B cell (primary cell): Measurements from ENCODE around the gene MAS1L. TPM values are rescaled to one million over a fixed set of nuclear protein-coding genes. Genes with fewer than 3 reads are reported as not detected.

ENCODE experiments used
- ATAC-seq: fragments of 200-7000 bp; cut with Tn5 transposase; one replicate; pipeline ENCODE4 v1.10.0; 2021; ENCODE audit warnings: low read depth, mild to moderate bottlenecking, moderate number of reproducible peaks, moderate library complexity
- CTCF ChIA-PET: fragments of 350-600 bp; sonication (Branson Sonifier 250); formaldehyde crosslinking; loops from one replicate; lab custom pipeline; 2021; ENCODE audit warnings: antibody characterized with exemption, inconsistent platforms; lab: Charles Lee
- POLR2A ChIA-PET: fragments of 350-600 bp; sonication (Branson Sonifier 250); formaldehyde crosslinking; loops from one replicate; lab custom pipeline; 2021; ENCODE audit warnings: antibody characterized with exemption; lab: Charles Lee
- DNase-seq: peaks from one replicate; pipeline ENCODE4 v3.0.0; 2013
- H2AFZ ChIP-seq: 2 replicates; pipeline ENCODE4 v1.6.1; 2012; ENCODE audit warnings: mild to moderate bottlenecking, low read depth, low read length; ENCODE audit not compliant: insufficient read depth, poor library complexity, severe bottlenecking
- H3K27ac ChIP-seq, 2 donors: 1 replicate in 1 of 2; 2 replicates in 1 of 2; pipeline ENCODE4 v1.5.1; 2012 to 2013; ENCODE audit warnings: low read length in 2 of 2, mild to moderate bottlenecking in 2 of 2, moderate library complexity in 1 of 2
- H3K27me3 ChIP-seq, 4 experiments: fragments of 200-600 bp in 1 of 4; sonication (generic) in 1 of 4; replicated peaks in 1 of 4; 1 replicate in 2 of 4; 2 replicates in 2 of 4; pipeline versions ENCODE4 v1.6.1 to v1.7.0; 2013 to 2016; ENCODE audit warnings: low read length in 3 of 4, mild to moderate bottlenecking in 2 of 4, mixed read lengths in 1 of 4, moderate library complexity in 1 of 4; ENCODE audit not compliant: insufficient read depth in 4 of 4, control insufficient read depth in 3 of 4; ENCODE audit errors: control extremely low read depth in 1 of 4
- H3K36me3 ChIP-seq, 2 experiments: replicated peaks in 1 of 2; 1 replicate in 1 of 2; 2 replicates in 1 of 2; pipeline versions ENCODE4 v1.6.1 to v1.7.1; 2013; ENCODE audit warnings: low read length in 1 of 2; ENCODE audit not compliant: insufficient read depth in 2 of 2, control insufficient read depth in 1 of 2; ENCODE audit errors: control extremely low read depth in 1 of 2, extremely low read depth in 1 of 2
- H3K4me1 ChIP-seq, 2 donors: fragments of 200-600 bp in 1 of 2; sonication (generic) in 1 of 2; 1 replicate in 1 of 2; 2 replicates in 1 of 2; pipeline versions ENCODE4 v1.5.1 to v1.6.1; 2013 to 2017; ENCODE audit warnings: low read length in 2 of 2; ENCODE audit not compliant: control insufficient read depth in 2 of 2, insufficient read depth in 2 of 2
- H3K4me2 ChIP-seq: replicated peaks from 2 replicates; pipeline ENCODE3; 2012; ENCODE audit warnings: mild to moderate bottlenecking, low read depth, low read length; ENCODE audit not compliant: poor library complexity, severe bottlenecking
- H3K4me3 ChIP-seq, 5 experiments: fragments of 200-600 bp in 1 of 5; sonication (generic) in 1 of 5; 1 replicate in 3 of 5; 2 replicates in 2 of 5; pipeline versions ENCODE4 v1.5.1 to v1.7.0; 2011 to 2016; ENCODE audit warnings: low read length in 4 of 5, mild to moderate bottlenecking in 4 of 5, low read depth in 2 of 5, control low read depth in 1 of 5, moderate library complexity in 1 of 5; ENCODE audit not compliant: insufficient read depth in 1 of 5; ENCODE audit errors: control extremely low read depth in 1 of 5, extremely low read depth in 1 of 5
- H3K79me2 ChIP-seq: fragments of 200-600 bp; sonication (generic); one replicate; pipeline ENCODE4 v1.6.0; 2016; ENCODE audit warnings: low read length; ENCODE audit not compliant: control insufficient read depth, insufficient read depth
- H3K9ac ChIP-seq: fragments of 200-600 bp; sonication (generic); 2 replicates; pipeline ENCODE4 v1.6.1; 2017; ENCODE audit warnings: mild to moderate bottlenecking, low read length, moderate library complexity
- H3K9me3 ChIP-seq, 3 donors: one replicate each; pipeline versions ENCODE4 v1.6.1 to v1.7.1; 2013; ENCODE audit warnings: low read length in 2 of 3; ENCODE audit not compliant: control insufficient read depth in 2 of 3, insufficient read depth in 1 of 3; ENCODE audit errors: control extremely low read depth in 1 of 3
- H4K20me1 ChIP-seq: 2 replicates; pipeline ENCODE4 v1.6.0; 2012; ENCODE audit warnings: mild to moderate bottlenecking, low read length; ENCODE audit not compliant: insufficient read depth, control insufficient read depth, poor library complexity, severe bottlenecking
- H3K27ac Mint-ChIP-seq: one replicate; pipeline ENCODE4 v1.8.0; 2021; ENCODE audit warnings: mixed read lengths
- H3K27me3 Mint-ChIP-seq: one replicate; pipeline ENCODE4 v1.8.0; 2021; ENCODE audit warnings: mixed read lengths
- H3K4me1 Mint-ChIP-seq: one replicate; pipeline ENCODE4 v1.8.0; 2021; ENCODE audit warnings: mixed read lengths
- H3K4me3 Mint-ChIP-seq: one replicate; pipeline ENCODE4 v1.8.0; 2021; ENCODE audit warnings: mixed read lengths
- H3K9me3 Mint-ChIP-seq: one replicate; pipeline ENCODE4 v1.8.0; 2022; ENCODE audit warnings: mixed read lengths; ENCODE audit not compliant: insufficient read depth
- EZH2 ChIP-seq: IDR thresholded peaks from 2 replicates; pipeline ENCODE4 v1.6.1; 2012; ENCODE audit warnings: borderline replicate concordance, low read depth, mild to moderate bottlenecking, moderate library complexity, low read length; ENCODE audit not compliant: insufficient read depth, poor library complexity, severe bottlenecking
- WGBS: methylation state at CpG from one replicate; pipeline ENCODE4 v1.1.5; 2013; ENCODE audit warnings: missing lambda C conversion rate; ENCODE audit not compliant: insufficient coverage; 5-methylcytosine and 5-hydroxymethylcytosine counted together
- intact Hi-C: fragments of 100-400 bp; cut with micrococcal nuclease; formaldehyde crosslinking; loops from one replicate; pipeline ENCODE4 v1.10.0; 2022
- polyA plus RNA-seq: library from polyadenylated mRNA; depleted of rRNA; stranded (reverse); fragments of >200 nt; gene quantifications from 2 replicates; pipeline ENCODE4 v1.2.3, GENCODE V29; 2012
- total RNA-seq, 2 donors: library from RNA; stranded (reverse); fragments of 120-200 nt in 1 of 2; gene quantifications; 1 replicate in 1 of 2; 2 replicates in 1 of 2; pipeline versions ENCODE4 v1.2.3 to v1.2.4, GENCODE V29; 2013 to 2022
- TF ChIP-seq, protein P1 (sequence below): fragments of 200-600 bp; IDR thresholded peaks from one replicate; pipeline ENCODE4 v1.8.0; 2022; ENCODE audit warnings: antibody characterized with exemption, mild to moderate bottlenecking

Gene MAS1L
- total and polyA plus RNA-seq, 2 donors (not counting 1 experiment from before 2014, with no cell fraction given): not detected

GRCh38 chr6:29527126-29527525, 39.4 kb upstream of the MAS1L start:
- no peak for ATAC-seq
- TF ChIP-seq EZH2: no peak
- TF ChIP-seq, protein P1, sequence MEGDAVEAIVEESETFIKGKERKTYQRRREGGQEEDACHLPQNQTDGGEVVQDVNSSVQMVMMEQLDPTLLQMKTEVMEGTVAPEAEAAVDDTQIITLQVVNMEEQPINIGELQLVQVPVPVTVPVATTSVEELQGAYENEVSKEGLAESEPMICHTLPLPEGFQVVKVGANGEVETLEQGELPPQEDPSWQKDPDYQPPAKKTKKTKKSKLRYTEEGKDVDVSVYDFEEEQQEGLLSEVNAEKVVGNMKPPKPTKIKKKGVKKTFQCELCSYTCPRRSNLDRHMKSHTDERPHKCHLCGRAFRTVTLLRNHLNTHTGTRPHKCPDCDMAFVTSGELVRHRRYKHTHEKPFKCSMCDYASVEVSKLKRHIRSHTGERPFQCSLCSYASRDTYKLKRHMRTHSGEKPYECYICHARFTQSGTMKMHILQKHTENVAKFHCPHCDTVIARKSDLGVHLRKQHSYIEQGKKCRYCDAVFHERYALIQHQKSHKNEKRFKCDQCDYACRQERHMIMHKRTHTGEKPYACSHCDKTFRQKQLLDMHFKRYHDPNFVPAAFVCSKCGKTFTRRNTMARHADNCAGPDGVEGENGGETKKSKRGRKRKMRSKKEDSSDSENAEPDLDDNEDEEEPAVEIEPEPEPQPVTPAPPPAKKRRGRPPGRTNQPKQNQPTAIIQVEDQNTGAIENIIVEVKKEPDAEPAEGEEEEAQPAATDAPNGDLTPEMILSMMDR: no peak
- ChIA-PET POLR2A (no interaction called here), CTCF (no interaction called here)
- Histone ChIP-seq H3K27me3 (peaks cover 0 to 8% (median 3%) of the 10 kb centered on the region in 4 experiments), H3K27ac (no peak overlapping the region), H3K4me2 (no peak overlapping the region), H4K20me1 (no peaks in the 10 kb centered on the region), H3K9ac (no peak overlapping the region), H3K9me3 (no peaks in the 10 kb centered on the region), H3K4me1 (no peaks in the 10 kb centered on the region), H3K79me2 (no peaks in the 10 kb centered on the region), H2AFZ (no peak overlapping the region), H3K4me3 (no peak overlapping the region), H3K36me3 (no peaks in the 10 kb centered on the region)
- Mint-ChIP-seq H3K4me1 (no peaks in the 10 kb centered on the region), H3K9me3 (no peaks in the 10 kb centered on the region), H3K27ac (no peak overlapping the region), H3K4me3 (no peak overlapping the region), H3K27me3 (peaks cover 35% of the 10 kb centered on the region)
- no CpG with 5 or more reads among the region's 1 CpG for WGBS
- DNase-seq: no peak
- intact Hi-C loops: no loop called here

DNA sequence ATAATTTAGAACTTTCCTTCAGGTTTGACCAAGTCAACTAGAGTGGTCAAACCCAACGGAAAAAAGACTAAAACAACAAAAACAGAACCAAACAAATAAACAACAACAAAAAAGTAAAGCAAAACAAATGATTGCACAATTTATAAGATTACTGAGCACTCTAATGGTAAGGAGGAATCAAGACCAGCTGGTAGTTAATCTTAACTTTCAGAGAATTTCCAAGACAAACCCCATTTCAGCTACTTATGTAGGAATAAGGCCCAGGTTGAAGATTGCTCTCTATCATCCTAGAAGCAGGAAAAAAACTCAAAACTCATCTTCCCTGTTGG, 37.5 kb upstream of the MAS1L start:
- TF ChIP-seq, protein P1: no peak
- TF ChIP-seq EZH2: no peak
- WGBS: no CpG with 5 or more reads among the region's 1 CpG
- Mint-ChIP-seq H3K4me3 (no peak overlapping the region), H3K27ac (no peak overlapping the region), H3K9me3 (no peaks in the 10 kb centered on the region), H3K4me1 (no peaks in the 10 kb centered on the region), H3K27me3 (peaks cover 44% of the 10 kb centered on the region)
- Histone ChIP-seq H3K79me2 (no peaks in the 10 kb centered on the region), H3K36me3 (no peaks in the 10 kb centered on the region), H3K9ac (no peak overlapping the region), H3K9me3 (no peaks in the 10 kb centered on the region), H3K27ac (no peak overlapping the region), H2AFZ (no peak overlapping the region), H3K4me1 (no peaks in the 10 kb centered on the region), H3K4me2 (no peak overlapping the region), H3K27me3 (peaks cover 0 to 10% (median 3%) of the 10 kb centered on the region in 4 experiments), H3K4me3 (no peak overlapping the region), H4K20me1 (no peaks in the 10 kb centered on the region)
- intact Hi-C loops: no loop called here
- ChIA-PET CTCF (interaction anchor here (0.6 kb wide), 1 partner anchor 18 kb away, joined by 3 read pairs; no protein-coding TSS in a partner anchor), POLR2A (no interaction called here)
- no peak for DNase-seq
- no peak for ATAC-seq
